HG02642 (cell line): Measurements from ENCODE around the gene MT1X.
"Not testable (repeated sequence)": the region's sequence is repeated elsewhere in the genome, so short reads cannot be mapped to it uniquely, and the experiment has no call there.

ENCODE experiments used
- ATAC-seq: cut with Tn5 transposase; IDR thresholded peaks from one replicate; pipeline ENCODE4 v1.9.1; 2021; ENCODE audit warnings: mild to moderate bottlenecking; ENCODE audit not compliant: unreplicated experiment, poor library complexity

Gene MT1X

DNA sequence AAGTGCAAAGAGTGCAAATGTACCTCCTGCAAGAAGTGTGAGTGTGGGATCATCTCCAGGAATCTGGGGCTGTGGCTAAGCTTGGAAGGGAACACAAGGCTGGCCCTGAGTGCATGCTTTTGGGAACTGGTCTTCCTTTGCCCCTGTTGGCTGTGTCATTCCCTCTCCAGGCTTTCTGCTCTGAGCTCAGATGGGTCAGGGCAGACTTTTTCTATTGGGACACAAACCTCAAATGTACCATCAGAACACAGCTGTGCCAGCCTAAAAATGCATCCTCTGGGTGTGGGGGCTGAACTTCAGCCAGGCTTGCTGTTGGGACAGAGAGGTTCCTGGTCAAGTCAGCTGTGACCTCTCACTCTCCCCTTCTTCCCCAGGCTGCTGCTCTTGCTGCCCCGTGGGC lies 29.7 kb upstream of the MT1X start:
- ATAC-seq = no peak

DNA sequence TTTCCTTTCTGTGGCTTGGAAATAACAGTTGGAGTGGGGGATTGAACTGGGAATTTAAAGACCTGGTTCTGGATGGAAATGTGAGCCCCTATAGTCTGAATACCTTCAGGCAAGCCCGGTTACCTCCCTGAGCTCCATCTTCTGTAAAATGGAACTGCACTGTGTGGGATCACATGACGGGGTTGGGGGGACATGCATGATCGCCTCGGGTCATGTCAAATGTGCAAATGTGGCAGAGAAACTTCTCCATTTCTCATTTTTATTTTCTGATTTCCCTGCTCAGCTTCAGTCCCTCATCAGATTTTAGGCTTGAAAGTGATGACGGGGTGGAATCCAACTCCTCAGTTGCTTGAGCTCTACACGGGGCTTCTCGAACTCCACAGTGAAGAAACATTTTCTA lies 29.1 kb upstream of the MT1X start:
- ATAC-seq = no peak

GRCh38 chr16:56657555-56658326 lies 24.5 kb upstream of the MT1X start, which contains the start of gene MT1F:
TSS of gene MT1F (plus strand) at chr16:56657959. CDS start at chr16:56658059, 100 bp downstream.
- peak; percentile 68 for ATAC-seq

- no peak for ATAC-seq
Observed at GRCh38 chr16:56658327-56658875, 23.9 kb upstream of the MT1X start.

DNA sequence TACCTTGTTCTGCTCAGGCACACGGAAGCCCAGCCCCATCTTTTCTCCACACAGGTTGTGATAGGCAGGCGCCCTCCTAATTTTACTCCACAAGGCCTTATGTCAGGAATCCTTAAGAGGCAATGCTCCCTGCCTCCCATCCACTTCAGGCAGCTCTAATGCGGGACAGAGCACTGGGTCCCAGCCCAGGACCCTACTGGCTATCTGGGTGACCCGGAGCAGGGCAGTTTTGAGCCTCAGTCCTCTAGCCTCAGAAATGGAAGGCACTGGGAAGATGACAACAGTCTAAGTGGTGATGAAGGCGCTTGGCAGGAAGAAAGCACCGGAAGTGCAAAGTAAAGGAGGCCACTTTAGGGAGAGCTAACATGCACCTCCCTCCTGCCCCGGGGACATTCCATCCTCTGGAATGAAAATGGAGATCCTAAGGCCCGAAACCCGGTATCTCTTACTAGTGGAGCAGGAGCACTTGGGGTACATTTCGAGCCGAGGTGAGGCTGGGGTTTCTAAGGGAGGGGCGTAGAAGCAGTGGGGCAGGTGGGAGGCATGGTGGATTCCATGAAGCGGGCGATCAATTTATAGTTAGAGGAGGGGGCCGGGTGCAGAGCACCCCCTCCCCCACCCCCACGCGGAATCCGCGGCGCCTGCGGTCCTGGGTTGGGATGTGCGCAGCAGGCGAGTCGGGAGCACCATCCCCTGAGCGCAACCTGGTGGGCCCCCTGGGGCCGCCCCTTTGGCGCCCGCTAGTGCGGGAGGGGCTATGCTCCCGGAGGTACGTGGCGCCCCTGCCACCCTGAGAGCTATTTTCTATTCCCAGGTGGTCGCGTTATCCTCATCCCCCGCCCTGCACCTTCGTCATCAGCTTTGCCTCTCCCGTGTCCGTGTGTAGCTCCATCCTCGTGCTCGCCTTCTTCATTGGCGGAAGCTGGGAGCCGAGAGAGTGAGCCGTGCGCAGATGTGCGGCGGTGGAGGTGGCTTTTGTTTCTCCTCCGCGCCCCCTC lies 19.6 kb upstream of the MT1X start:
- no peak for ATAC-seq

DNA sequence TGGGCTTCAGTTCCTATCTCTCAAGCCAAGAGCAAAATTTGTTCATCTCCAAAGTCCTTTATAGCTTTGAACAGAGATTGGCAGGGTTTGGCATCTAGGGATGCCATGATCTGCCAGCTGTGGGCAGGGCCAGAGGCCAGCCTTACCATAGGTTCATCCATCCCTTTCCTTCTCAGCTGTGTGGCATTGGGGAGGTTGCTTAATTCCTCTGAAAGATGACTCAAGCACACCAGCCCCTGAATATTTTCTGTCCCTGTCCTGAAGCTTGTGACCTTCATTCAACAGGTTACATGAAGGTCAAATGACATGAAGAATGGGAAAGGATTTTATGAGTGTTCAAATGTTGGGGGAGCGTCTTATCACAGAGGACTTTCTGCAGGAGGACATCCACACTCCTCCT lies 17.8 kb upstream of the MT1X start:
- ATAC-seq = no peak

- ATAC-seq = not testable (repeated sequence)
Observed at GRCh38 chr16:56665286-56666261, 16.7 kb upstream of the MT1X start.

- no peak for ATAC-seq
Observed at GRCh38 chr16:56667581-56668571, 14.4 kb upstream of the MT1X start, which contains the start of gene MT1G. TSS of gene MT1G (minus strand) at chr16:56668065. CDS start at chr16:56667993, 72 bp downstream.

DNA sequence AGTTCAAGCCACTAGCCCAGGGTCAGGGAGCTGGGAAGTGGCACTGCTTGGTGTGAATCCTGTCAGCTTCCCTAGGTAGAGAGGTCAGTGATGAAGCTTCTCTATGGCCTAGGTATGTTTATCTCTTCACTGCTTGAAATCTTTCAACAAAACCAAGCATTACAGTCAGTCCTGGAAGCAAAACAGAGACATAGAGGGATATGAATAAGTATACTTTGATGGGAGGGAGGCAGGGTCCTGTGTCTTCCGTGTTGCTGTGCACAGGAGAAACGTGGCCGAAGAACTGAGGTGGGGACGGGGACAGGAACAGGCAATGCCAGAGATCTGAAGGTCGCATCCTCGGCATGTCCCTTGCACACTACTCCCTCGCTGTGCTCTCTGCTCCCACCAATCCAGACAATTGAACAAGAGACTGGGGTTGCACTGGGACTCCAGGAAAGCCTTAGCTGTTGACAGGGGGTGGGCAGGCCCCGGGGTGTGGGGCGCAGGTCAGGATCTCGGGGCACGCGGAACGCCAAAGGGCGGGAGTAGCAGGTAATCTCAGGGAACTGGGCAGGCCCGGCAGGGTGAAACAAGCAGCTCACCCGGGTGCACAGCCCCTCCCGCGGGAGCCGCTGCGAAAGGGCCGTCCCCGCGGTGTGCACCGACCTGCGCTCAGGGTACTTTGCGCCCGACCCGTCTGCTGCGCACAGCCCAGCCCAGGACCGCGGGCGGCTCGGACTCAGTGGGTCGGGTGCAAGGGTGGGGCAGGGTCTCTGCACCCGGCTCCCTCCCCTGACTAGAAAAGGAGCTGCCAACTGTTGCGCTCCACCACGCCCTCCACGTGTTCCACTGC lies 13.0 kb upstream of the MT1X start, which contains the start of gene MT1H:
Gene MT1H (plus strand): TSS at position 810 of the 835 bp plus-strand sequence. CDS start 71 bp downstream, outside the sequence.
- ATAC-seq = no peak

DNA sequence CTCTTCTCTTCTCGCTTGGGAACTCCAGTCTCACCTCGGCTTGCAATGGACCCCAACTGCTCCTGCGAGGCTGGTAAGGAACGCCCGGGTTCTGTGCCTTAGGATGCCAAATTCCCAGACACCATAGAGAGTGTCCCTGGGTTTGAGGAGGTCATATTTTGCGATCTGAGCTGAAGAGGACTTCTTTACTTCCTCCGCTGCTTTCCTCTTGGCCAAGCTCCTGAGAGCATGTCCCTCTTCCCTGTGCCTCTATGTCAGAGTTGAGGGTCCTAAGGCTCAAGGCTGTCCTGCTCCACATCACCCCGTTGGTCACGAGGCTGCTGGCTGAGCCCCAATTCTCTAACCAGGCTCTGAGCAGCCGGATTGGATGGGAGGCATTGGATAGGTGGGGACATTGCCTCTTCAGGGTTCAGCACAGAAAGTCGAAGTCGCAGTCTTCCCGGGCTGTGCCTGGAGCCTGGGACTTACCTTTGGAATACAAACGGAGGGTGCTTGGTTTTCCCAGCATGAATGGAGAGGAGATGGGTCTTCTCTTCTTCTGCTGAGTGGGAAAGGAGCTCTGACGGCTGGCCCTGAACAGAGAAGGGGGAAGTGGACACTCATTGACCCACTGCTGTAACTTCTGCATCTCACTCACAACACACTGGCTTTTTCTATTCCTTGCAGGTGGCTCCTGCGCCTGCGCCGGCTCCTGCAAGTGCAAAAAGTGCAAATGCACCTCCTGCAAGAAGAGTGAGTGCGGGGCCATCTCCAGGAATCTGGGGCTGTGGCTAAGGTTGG lies 12.2 kb upstream of the MT1X start:
- ATAC-seq = no peak

DNA sequence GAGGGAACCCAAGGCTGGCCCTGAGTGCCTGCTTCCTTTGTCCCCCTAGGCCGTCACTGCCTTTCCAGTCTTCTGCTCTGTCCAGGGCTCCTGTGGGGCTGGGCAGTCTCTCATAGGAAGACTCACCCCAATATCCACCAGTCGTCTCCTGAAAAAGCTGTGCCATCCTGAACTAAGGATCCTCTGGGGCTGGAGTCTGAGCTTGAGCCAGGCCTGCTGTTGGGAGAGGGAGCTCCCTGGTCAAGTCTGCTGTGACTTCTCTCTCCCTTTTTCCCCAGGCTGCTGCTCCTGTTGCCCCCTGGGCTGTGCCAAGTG lies 11.7 kb upstream of the MT1X start:
- ATAC-seq = no peak

GRCh38 chr16:56671691-56672090 lies 10.6 kb upstream of the MT1X start:
- ATAC-seq = not testable (repeated sequence)

GRCh38 chr16:56672171-56672570 lies 10.1 kb upstream of the MT1X start:
- ATAC-seq = not testable (repeated sequence)

- no peak for ATAC-seq
Observed at GRCh38 chr16:56672761-56673536, 9.3 kb upstream of the MT1X start.

- ATAC-seq = no peak
Observed at GRCh38 chr16:56673921-56674320, 8.3 kb upstream of the MT1X start.

DNA sequence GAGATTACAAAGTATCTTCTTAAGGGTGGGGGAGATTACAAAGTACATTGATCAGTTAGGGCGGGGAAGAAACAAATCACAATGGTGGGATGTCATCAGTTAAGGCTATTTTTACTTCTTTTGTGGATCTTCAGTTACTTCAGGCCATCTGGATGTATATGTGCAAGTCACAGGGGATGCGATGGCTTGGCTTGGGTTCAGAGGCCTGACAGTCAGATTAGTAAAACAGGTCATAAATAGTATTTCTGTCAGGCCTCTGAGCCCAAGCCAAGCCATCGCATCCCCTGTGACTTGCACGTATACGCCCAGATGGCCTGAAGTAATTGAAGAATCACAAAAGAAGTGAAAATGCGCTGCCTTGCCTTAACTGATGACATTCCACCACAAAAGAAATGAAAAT lies 7.7 kb upstream of the MT1X start:
- not testable (repeated sequence) for ATAC-seq
